NCI-H2171 (cell line): ENCODE results near the gene SLC7A1.

Experiments
- DNase-seq: peaks from one replicate; lab custom pipeline; 2025; lab: John Stamatoyannopoulos, UW

Gene SLC7A1

GRCh38 chr13:29561918-29562317 lies 33.6 kb downstream of the SLC7A1 start:
- DNase-seq, result no peak

DNA sequence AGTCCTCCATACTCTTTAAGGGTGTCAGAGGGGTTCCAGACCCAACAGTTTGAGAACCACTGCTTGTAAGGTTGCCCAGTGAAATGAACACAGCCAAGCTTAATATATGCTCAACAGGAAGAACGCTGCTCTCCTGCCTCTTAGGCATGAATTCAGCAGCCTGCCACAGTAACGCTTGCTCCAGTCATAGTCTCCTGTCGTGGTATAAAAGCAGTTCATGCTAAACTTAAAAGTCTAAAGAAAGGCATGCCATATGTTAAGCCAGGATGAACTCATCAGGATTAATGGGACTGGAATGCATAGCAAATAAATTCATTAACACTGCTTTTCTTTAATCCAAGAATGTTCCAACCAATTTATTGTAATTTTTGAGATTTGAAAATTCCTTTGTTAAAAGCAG lies 38.7 kb downstream of the SLC7A1 start:
- no peak for DNase-seq

- no peak for DNase-seq
Measured at GRCh38 chr13:29551214-29551613, 44.3 kb downstream of the SLC7A1 start.

DNA sequence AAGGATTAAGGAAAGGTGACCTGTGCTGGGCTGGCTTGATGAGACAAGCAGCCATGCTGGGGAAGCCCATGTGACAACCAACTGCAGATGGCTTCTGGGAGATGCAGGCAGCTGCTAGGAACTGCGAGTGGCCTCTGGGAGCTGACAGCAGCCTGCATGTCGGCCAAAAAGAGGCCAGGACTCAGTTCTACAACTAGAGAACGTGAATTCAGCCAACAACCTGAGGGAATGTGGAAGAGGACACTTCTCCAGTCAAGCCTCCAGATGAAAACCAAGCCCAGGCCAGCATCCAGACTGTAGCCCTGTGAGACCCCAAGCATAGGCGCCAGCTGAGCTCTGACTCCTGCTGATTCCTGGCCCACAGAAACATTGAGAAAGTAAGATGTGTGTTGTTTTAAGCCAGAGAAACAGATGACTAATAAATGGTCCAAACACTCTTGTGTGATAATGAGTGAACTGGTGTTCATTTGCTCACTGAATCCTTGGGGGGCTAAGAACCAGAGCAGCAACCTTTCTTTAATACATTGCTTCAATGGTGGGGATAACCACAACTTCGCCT lies 45.0 kb downstream of the SLC7A1 start:
- no peak for DNase-seq

GRCh38 chr13:29548722-29549121 lies 46.8 kb downstream of the SLC7A1 start:
- no peak for DNase-seq

GRCh38 chr13:29547153-29547552 lies 48.3 kb downstream of the SLC7A1 start:
- no peak for DNase-seq

- DNase-seq, result no peak
Measured at GRCh38 chr13:29546662-29547061, 48.8 kb downstream of the SLC7A1 start.

- no peak for DNase-seq
Measured at GRCh38 chr13:29545988-29546387, 49.5 kb downstream of the SLC7A1 start.

DNA sequence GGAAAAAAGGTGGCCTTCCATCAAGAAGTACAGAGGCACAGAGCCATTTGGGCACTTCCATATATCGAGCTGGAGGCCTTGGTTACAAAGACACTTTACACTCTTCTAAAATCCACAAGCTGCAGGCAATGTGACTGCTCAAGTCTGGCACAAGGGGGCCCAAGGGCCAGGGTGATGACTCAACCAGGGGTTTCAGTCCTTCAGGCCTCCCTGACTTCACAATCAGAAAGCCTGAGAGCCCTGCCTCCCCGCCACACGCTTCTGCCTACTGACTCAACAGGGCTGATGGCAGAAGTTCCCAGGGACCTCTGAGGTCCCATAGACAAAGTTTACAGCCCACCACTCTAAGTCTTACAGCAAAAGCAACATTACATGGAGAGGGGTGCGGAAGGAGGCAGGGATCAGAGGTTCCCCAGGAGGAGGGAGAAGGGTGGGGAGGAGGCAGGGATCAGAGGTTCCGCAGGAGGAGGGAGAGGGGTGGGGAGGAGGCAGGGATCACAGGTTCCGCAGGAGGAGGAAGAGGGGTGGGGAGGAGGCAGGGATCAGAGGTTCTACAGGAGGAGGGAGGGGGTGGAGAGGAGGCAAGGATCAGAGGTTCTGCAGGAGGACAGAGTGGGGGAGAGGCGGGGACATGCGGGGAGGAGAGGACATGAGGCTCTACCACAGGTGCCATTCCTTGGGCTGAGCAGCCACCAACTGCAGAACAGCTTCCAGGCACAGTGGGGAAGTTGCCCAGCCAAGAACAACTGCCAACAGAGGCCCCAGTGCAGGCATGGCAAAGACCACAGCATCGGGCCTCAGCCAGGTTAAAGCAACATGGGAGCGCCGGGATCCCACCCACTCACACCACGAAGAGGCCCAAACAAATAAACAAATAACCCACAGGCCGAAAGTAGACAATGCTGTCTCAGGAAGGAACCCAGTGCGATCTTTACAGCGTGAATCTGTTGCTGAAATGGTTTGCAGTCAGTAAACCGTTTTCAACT lies 52.0 kb downstream of the SLC7A1 start:
- DNase-seq, result no peak

DNA sequence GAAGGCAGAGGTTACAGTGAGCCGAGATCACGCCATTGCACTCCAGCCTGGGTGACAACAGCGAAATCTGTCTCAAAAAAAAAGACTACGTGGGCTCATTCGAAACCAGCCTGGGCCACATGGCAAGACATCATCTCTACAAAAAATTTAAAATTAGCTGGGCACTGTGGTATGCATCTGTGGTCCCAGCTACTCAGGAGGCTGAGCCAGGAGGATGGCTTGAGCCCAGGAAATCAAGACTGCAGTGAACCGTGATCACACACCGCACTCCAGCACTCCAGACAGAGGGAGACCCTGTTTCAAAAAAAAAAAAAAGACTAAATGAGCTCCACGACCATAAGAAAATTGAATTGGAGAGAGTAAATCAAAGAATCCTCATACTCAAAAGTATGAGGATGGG lies 53.1 kb downstream of the SLC7A1 start:
- DNase-seq, result no peak

GRCh38 chr13:29541400-29541799 lies 54.1 kb downstream of the SLC7A1 start:
- no peak for DNase-seq

DNA sequence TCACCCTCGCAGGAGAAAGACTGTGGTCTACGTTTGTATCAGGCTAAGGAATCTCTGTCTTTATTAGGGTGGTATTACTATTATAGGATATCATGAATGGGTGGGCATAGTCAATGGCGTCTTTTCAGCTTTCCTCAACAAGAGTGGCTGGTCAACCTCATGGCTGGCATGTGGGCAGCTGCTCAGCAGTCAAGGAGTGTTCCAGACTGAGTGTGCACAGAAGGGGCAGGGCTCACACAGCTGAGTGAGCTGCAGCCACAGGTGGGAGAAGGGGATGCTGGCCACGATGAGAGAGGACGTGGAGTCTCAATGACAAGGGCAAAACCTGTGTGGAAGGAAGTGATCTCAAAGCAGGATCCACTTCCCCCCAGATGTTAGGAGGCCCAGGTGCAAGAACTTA lies 54.7 kb downstream of the SLC7A1 start:
- no peak for DNase-seq

DNA sequence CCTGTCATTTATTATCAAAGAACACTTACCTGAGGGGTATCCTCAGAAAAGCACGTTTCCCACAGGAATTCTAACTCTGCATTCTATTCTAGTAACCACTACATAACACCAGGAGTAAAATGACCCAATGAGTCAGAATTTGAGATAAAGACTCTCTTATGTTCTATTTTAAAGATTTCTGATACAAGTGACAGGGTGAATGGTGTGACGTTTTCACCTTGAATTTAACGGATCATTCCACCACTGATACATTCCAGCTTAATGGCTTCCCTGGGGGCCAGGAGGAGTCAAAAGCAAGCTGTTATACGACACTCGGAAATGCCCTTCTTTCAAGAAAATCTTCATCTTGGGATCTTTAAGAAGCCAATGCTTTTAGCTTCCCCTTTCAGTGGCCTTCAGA lies 55.2 kb downstream of the SLC7A1 start:
- no peak for DNase-seq

DNA sequence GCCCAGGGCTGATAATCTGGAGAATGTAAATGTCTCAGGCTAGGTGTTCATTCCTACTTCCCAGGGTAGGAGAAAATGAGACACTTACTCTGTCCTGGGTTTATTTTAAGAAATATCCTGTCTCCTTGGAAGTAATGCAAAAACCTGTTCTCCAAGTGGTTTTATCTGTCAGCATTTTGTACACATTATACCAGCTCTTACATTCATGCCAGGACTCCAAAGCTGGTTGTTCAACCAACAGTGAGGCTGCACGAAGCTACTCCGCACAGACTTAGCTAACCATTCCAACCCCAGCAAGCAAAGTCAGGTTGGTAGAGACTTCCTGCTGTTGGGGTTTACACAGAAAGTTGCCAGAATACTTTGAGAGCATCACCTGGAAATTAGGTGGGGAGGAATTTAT lies 55.6 kb downstream of the SLC7A1 start:
- DNase-seq, result no peak

GRCh38 chr13:29538652-29539040 lies 56.8 kb downstream of the SLC7A1 start:
- no peak for DNase-seq

DNA sequence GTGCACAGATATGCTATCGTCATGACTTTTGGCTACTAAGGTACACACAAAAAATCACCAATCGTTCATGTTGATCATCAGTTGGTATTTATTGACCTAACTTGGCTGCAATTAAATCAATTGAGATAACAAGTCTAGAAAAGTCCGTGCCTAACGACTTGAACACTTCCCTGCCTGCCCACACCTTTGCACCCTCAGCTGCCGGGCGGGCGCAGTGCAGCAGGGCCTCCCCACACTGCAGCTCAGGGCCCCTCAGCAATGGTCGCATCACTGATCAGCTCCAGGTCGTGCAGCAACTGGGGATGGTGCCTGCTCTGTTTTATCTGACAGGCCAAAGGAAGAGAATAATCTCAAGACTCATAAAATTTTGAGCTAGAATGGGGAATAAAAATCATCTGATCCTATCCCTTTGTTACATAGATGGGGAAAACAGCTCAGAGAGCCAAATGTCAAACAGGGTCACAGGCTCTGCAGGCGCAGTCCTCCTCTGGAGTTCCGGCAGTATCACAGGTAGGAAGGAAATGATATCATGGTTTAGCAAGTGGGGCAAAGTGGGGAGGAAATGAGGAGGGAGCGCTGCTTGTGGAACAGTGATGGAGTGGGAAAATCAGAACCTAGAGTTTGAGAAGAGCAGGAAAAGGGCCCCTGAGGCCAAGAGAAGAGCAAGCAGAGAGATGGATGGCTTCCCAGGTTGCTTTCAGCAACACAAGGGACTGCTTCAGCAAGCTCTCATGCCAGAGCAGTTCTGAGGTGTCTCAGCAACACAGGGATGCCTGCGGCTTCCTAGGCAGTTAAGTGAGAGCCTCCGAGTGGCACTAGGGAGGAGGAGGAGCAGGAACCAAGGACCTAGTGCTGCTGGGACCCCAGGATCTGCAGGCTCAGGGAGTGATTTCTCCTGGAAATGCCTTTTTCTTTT lies 57.5 kb downstream of the SLC7A1 start:
- DNase-seq, result no peak

- DNase-seq, result no peak
Measured at GRCh38 chr13:29536853-29537252, 58.6 kb downstream of the SLC7A1 start.

DNA sequence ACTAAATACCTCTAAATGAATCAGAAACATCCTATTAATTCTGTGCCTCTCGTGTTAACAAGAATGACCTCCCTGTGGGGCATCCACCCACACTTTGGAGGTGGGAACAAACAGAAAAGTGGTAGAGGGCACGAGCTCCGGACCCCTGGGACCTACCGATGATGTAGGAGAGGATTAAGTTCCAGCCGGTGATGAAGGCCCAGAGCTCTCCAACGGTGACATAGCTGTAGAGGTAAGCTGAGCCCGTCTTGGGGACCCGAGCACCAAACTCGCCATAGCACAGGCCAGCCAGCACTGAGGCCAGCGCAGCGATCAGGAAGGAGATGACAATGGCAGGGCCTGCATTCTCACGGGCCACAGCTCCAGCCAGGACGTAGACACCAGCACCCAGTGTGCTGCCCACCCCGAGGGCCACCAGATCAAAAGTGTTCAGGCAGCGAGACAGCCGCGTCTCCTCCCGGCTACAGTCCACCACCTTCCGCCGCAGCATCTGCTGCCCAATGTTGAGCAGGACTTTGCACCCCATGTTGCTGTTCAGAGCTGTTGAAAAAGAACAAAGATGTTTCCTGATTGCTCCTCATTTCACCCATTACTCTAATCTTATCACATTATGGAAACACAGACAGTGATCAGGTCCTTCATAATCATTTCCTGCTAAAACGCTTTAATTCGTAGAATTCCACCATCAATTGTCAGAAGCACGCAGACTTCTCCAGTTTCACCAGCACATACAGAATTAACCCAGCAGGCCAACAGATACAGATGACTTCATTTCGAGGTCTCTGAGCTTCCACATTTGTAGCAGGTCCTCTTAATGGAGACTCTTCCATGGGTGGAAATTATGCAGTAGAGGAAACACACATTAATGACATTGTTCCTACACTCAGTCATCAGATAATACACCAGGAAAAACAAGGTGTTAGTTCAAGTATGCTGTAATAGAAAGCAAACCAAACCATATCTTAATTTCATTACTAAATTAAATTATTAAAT lies 59.5 kb downstream of the SLC7A1 start:
- no peak for DNase-seq

DNA sequence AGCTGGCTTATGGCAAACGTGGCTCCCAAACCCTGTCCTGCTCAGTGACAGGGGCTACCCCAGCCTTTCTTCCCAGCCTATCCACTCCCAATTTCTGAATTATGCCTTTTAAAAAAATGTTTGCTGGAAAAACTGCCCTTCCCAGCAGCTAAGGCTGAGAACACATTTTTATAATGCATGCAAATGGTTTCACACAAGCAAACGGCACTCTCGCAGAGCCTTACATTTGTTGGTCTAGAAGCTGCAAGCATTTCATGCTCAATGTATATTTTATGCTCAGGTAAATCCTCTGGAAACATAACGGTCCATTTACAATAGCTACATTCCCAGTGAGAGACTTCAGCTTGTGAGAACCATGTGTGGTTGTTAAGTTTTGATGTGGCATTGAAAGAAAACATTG lies 61.4 kb downstream of the SLC7A1 start:
- no peak for DNase-seq

GRCh38 chr13:29532821-29533220 lies 62.7 kb downstream of the SLC7A1 start:
- DNase-seq, result no peak

- DNase-seq, result no peak
Measured at GRCh38 chr13:29532116-29532515, 63.4 kb downstream of the SLC7A1 start.
